Measurements from ENCODE around the gene DENND4A.

GRCh38 chr15:65811835-65812234 is 19.7 kb upstream of the DENND4A start:
- TF ChIP-seq GATA3 (IDR thresholded peaks at IDR 0.05; ENCODE audit: low read depth, low read length) = no peak
- TF ChIP-seq GATA2 (IDR thresholded peaks at IDR 0.05; ENCODE audit: low read depth, low read length) = no peak
